Upper lobe of left lung (tissue), 4 donors: ENCODE measurements around the gene CNPPD1.

Experiments used
- CTCF ChIP-seq, 6 experiments: fragments of 450-650 bp in 4 of 6; fragments of 200-600 bp in 2 of 6; sonication (generic) in 2 of 6; IDR thresholded peaks; one replicate each; pipeline ENCODE4 v1.5.1; 2016 to 2019; ENCODE audit warnings: antibody characterized with exemption in 6 of 6
- EP300 ChIP-seq, 4 donors: sonication (generic); formaldehyde crosslinking; IDR thresholded peaks; one replicate each; pipeline ENCODE4 v1.5.1; 2017; ENCODE audit warnings: antibody characterized with exemption in 4 of 4, control low read depth in 2 of 4
- POLR2A ChIP-seq, 4 donors: fragments of 450-650 bp; IDR thresholded peaks; one replicate each; pipeline ENCODE4 v1.5.1; 2016 to 2017; ENCODE audit warnings: antibody characterized with exemption in 4 of 4, mild to moderate bottlenecking in 2 of 4
- POLR2AphosphoS5 ChIP-seq, 2 donors: sonication (generic); formaldehyde crosslinking; IDR thresholded peaks; one replicate each; pipeline ENCODE4 v1.5.1; 2017; ENCODE audit warnings: antibody characterized with exemption in 2 of 2

GRCh38 chr2:219172231-219173154 is 4.2 kb downstream of the CNPPD1 start:
- TF ChIP-seq POLR2A (IDR thresholded peaks at IDR 0.05) (no peak), POLR2AphosphoS5 (IDR thresholded peaks at IDR 0.05) (no peak), CTCF (IDR thresholded peaks at IDR 0.05) (no peak), EP300 (IDR thresholded peaks at IDR 0.05) (no peak)
